HS-27A (cell line): Measurements from ENCODE around the gene IL12RB1.
A peak's percentile ranks its signal among the peaks of the same experiment; 100 is the strongest.
"Not testable (repeated sequence)": the region's sequence is repeated elsewhere in the genome, so short reads cannot be mapped to it uniquely, and the experiment has no call there.

Experiments
- DNase-seq: peaks from one replicate; pipeline ENCODE4 v3.0.0-alpha.2; 2012; ENCODE audit warnings: low read depth, missing footprints

The IL12RB1 gene

DNA sequence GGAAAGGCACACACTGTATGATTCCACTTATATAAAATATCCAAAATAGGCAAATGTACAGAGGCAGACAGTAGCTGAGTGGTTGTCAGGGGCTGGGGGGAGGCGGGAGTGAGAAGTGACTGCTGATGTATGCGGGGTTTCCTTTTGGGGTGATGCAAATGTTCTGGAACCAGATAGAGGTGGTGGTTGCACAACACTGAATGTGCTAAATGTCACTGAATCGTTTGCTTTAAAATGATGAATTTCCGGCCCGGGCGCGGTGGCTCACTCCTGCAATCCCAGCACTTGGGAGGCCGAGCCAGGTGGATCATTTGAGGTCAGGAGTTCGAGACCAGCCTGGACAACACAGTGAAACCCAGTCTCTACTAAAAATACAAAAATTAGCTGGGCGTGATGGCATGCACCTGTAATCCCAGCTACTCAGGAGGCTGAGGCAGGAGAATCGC, 2.4 kb upstream of the IL12RB1 start:
- not testable (repeated sequence) for DNase-seq

DNA sequence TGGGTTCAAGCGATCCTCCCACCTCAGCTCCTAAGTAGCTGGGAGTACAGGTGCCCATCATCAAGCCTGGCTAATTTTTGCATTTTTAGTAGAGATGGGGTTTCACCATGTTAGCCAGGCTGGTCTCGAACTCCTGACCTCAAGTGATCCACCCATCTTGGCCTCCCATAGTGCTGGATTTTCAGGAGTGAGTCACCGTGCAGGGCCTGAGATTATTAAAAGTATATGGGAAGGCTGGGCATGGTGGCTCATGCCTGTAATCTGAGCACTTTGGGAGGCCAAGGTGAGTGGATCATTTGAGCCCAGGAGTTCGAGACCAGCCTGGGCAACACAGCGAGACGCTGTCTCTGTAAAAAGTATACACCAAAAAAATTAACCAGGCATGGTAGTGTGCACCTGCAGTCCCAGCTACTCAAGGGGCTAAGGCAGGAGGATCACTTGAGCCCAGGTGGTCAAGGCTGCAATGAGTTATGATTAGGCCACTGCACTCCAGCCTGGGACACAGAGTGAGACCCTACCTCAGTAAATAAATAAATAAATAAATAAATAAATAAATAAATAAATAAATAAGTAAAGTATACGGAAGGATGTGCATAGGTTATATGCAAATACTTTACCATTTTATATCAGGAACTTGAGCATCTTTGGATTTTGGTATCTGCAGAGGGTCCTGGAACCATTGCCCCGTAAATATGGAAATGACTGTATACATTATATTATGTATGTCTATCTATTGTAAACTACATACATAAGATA, 854 bp downstream of the IL12RB1 start:
- DNase-seq: no peak

DNA sequence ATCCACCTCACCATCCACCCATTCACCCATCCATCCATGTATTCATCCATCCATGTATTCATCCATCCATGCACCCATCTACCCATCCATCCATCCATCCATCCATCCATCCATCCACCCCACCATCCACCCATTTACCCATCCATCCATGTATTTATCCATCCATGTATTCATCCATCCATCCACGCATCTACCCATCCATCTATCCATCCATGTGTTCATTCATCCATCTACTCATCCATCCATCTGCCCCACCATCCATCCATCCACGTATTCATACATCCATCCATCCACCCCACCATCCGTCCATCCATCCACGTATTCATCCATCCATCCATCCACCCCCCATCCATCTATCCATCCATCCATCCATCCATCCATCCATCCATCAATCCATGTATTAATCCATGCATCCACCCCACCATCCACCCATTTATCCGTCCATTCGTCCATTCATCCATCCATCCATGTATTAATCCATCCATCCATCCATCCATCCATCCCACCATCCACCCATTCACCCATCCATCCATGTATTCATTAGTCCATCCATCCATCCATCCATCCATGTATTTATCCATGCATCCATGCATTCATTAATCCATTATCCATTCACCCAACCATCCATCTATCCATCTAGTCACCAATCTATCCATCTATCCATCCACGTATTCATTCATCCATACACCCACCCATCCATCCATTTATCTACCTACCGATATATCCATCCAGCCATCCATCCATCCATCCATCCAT, 2.6 kb downstream of the IL12RB1 start:
- no peak for DNase-seq

- no peak for DNase-seq
Measured at GRCh38 chr19:18074192-18074591, 12.5 kb downstream of the IL12RB1 start.

GRCh38 chr19:18073197-18073596, 13.5 kb downstream of the IL12RB1 start:
- no peak for DNase-seq

GRCh38 chr19:18072335-18072734, 14.4 kb downstream of the IL12RB1 start:
- no peak for DNase-seq

DNA sequence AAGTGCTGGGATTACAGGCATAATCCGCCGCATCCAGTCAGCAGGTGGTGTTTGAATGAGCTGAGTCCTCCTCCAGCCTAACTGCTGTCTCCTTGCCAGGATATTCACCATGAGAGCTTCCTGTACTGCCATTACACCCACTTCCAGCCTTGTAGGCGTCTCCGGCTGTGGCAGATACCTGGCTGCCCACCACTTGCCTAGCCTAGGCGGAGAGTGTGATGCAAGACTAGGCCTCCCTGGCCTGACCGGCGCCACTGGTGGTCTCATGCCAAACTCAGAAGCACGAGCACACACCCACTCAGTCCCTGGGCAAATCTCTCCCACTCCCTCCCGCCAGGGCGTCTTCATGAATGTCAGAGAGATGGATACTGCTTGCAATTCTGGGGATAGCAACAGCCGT, 16.6 kb downstream of the IL12RB1 start:
- DNase-seq: no peak

- no peak for DNase-seq
Measured at GRCh38 chr19:18069383-18069782, 17.4 kb downstream of the IL12RB1 start.

DNA sequence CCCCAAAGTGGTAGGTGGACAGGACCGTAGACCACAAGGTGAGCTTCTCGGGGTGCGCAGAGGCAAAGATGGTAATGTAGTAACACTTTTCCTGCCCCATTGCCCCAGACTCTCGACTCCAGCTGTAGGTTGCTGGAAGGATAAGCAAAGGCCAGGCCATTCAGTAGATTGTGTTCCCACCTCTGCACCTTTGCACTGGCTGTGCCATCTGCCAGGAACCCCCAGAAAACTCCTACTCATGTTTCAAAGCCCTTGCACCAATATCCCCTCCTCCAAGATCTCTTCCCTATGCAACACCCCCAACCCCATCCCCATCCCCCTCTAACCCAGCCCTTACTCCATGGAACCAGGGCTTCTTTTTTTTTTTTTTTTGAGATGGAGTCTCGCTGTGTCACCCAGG, 18.3 kb downstream of the IL12RB1 start:
- DNase-seq: no peak

GRCh38 chr19:18065173-18065495, 21.6 kb downstream of the IL12RB1 start:
- no peak for DNase-seq

GRCh38 chr19:18063463-18063862, 23.3 kb downstream of the IL12RB1 start:
- DNase-seq: no peak

GRCh38 chr19:18062028-18062427, 24.7 kb downstream of the IL12RB1 start:
- DNase-seq: no peak

- no peak for DNase-seq
Measured at GRCh38 chr19:18060472-18060871, 26.3 kb downstream of the IL12RB1 start.

- DNase-seq: no peak
Measured at GRCh38 chr19:18059902-18060301, 26.8 kb downstream of the IL12RB1 start.

GRCh38 chr19:18059297-18059696, 27.4 kb downstream of the IL12RB1 start:
- no peak for DNase-seq

DNA sequence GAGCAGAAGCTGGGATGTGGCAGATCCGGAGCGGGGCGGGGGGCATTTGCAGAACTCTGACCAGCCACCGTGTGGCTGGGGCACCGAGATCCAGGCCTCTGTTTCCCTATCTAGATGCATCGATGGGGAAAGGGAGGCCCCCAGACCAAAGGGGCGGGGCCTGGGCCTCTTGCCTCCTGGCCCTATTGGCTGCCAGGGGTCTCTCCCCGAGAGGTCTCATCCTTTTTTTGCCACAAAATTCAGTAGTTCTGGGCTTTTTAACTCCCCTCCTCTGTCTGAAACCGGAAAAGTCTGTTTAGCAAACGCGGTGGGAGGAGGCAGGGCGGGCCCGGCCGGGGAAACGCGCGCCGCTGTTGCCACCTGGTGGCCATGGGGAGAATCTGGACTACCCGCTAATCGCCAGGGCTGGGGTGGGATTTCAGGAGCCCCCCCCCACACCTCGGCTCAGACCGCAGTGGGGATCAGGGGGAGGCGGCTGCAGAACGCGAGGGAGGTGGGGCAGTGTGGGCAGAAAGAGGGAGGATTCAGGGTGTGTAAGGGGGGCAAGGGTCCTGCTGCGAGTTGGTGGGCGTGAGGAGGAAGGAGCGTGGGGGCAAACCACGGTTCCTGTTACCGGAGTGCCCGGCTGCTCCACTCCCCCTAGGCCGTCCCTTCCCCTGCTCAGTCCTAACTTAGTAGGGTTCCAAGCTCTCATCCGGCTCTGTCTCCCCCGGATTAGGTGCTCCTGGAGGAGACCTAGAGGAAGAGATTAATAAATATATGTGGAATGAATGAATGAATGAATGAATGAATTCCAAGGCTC, 28.3 kb downstream of the IL12RB1 start:
- no peak for DNase-seq

DNA sequence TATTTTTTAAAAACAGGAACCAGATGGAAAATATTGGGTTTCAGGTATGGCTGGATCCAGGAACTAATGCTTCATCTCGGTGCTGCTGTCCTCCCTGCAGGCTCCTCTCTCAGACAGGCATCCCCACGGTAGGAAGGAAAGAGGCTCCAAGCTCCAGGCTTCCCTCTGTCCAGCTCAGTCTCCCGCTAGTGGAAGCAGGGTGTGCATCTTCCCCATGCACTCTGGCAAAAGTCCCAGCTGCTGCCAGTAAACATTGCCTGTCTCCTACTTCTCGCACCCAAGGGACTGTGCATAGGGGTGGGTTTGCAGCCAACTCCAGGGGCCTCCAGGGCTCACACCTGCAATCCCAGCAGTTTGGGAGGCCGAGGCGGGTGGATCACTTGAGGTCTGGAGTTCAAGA, 29.2 kb downstream of the IL12RB1 start:
- DNase-seq: no peak

DNA sequence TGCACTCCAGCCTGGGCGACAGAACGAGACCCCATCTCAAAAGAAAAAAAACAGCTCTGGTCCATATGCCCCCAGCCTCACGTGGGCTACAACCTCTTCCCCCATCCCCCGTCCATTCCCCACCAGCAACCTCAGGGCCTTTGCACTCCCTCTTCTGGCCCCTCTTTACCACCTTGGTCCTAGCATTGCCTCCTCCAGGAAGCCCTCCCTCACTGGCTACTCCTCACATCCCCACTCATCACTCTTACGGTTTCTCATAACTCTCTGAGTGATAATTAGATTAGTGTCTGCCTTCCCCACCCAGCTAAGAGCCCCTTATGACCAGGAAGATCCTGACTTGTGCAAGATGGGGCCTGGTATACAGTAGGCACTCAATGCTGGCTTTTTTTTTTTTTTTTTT, 30.8 kb downstream of the IL12RB1 start:
- no peak for DNase-seq

GRCh38 chr19:18053576-18054219, 33.0 kb downstream of the IL12RB1 start:
- DNase-seq: no peak

GRCh38 chr19:18051887-18052286, 34.8 kb downstream of the IL12RB1 start:
- no peak for DNase-seq

GRCh38 chr19:18049385-18049784, 37.3 kb downstream of the IL12RB1 start:
- no peak for DNase-seq

DNA sequence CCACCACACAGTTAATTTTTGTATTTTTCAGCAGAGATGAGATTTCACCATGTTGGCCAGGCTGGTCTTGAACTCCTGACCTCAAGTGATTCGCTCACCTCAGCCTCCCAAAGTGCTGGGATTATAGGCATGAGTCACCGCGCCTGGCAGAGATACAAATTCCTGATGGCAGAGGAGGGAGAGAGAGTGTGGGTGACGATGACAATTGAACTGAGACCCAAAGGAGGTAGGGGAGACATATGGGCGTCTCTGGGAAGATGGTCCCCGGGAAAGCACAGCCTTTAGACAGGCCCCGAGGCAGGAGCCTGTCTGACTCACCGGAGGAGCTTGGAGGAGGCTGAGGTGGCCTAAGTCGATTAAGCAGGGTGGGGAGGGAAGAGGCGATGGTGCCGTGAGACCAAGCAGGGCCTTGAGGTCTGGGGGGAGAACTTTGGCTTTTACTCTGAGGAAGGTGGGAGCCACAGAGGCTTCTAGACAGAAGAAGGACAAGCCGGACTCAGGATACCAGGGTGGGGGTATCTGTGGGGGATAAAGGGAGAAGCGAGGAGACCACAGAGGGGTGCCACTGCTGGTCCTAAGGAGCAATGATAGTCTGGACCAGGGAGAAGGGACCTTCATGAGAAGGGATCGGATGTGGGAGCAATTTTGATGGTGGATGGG, 40.5 kb downstream of the IL12RB1 start:
- DNase-seq: peak; percentile 31
